HEK293T (cell line): Measurements from ENCODE around the gene TTLL7.

Experiments used
- ARNT ChIP-seq: fragments of 450-650 bp; IDR thresholded peaks from 2 replicates; pipeline ENCODE4 v1.6.1; 2017; ENCODE audit warnings: mild to moderate bottlenecking
- L3MBTL2 ChIP-seq: fragments of 450-650 bp; conservative IDR thresholded peaks from 2 replicates; pipeline ENCODE4 v1.6.1; 2016; ENCODE audit warnings: mild to moderate bottlenecking
- NFRKB ChIP-seq: fragments of 450-650 bp; IDR thresholded peaks from 2 replicates; pipeline ENCODE4 v1.6.1; 2016; ENCODE audit warnings: mild to moderate bottlenecking, moderate library complexity
- ZNF384 ChIP-seq: fragments of 450-650 bp; IDR thresholded peaks from 2 replicates; pipeline ENCODE4 v1.6.1; 2016
- TF ChIP-seq, protein P1 (sequence below): fragments of 450-650 bp; IDR thresholded peaks from 2 replicates; pipeline ENCODE4 v1.6.1; 2016

GRCh38 chr1:84013708-84014107 is 14.8 kb upstream of the TTLL7 start:
- TF ChIP-seq ARNT = no peak
- no peak for TF ChIP-seq NFRKB
- TF ChIP-seq ZNF384 = no peak
- no peak for TF ChIP-seq L3MBTL2
- TF ChIP-seq, protein P1, sequence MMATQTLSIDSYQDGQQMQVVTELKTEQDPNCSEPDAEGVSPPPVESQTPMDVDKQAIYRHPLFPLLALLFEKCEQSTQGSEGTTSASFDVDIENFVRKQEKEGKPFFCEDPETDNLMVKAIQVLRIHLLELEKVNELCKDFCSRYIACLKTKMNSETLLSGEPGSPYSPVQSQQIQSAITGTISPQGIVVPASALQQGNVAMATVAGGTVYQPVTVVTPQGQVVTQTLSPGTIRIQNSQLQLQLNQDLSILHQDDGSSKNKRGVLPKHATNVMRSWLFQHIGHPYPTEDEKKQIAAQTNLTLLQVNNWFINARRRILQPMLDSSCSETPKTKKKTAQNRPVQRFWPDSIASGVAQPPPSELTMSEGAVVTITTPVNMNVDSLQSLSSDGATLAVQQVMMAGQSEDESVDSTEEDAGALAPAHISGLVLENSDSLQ = no peak
